Activated naive CD4-positive, alpha-beta T cell treated with anti-CD3 and anti-CD28 coated beads, Interleukin-2, amount 10 ng/mL, durations not matched to agents 7 days and 5 days (primary cell): ENCODE results near the gene TRAPPC6A.

Source experiments
- CTCF ChIA-PET: fragments of 350-600 bp; sonication (Branson Sonifier 250); formaldehyde crosslinking; loops from one replicate; lab custom pipeline; 2021; ENCODE audit warnings: antibody characterized with exemption; lab: Charles Lee
- DNase-seq: peaks from one replicate; pipeline ENCODE4 v3.0.0-alpha.2; 2020
- H3K27ac Mint-ChIP-seq: one replicate; pipeline ENCODE4 v1.8.0; 2021; ENCODE audit warnings: mild to moderate bottlenecking, moderate library complexity, mixed read lengths
- H3K27me3 Mint-ChIP-seq: one replicate; pipeline ENCODE4 v1.8.0; 2021; ENCODE audit warnings: mild to moderate bottlenecking, mixed read lengths
- H3K36me3 Mint-ChIP-seq: one replicate; pipeline ENCODE4 v1.8.0; 2021; ENCODE audit warnings: mixed read lengths
- H3K4me1 Mint-ChIP-seq: one replicate; pipeline ENCODE4 v1.8.0; 2021; ENCODE audit warnings: mixed read lengths
- H3K4me3 Mint-ChIP-seq: one replicate; pipeline ENCODE4 v1.8.0; 2021; ENCODE audit warnings: mild to moderate bottlenecking, moderate library complexity, mixed read lengths
- H3K9me3 Mint-ChIP-seq: one replicate; pipeline ENCODE4 v1.8.0; 2021; ENCODE audit warnings: mixed read lengths

The TRAPPC6A gene

GRCh38 chr19:45202637-45203036 is 24.6 kb upstream of the TRAPPC6A start:
- Mint-ChIP-seq H3K27me3 (peaks cover 16% of the 10 kb centered on the region), H3K27ac (no peak overlapping the region), H3K4me1 (no peaks in the 10 kb centered on the region), H3K36me3 (no peaks in the 10 kb centered on the region), H3K9me3 (no peaks in the 10 kb centered on the region), H3K4me3 (no peak overlapping the region)
- DNase-seq: no peak
- CTCF ChIA-PET: interaction anchor here (1.3 kb wide), 1 partner anchor 15 kb away, joined by 3 read pairs; no protein-coding TSS in a partner anchor

- Mint-ChIP-seq H3K4me1 (no peaks in the 10 kb centered on the region), H3K27me3 (peaks cover 25% of the 10 kb centered on the region), H3K27ac (no peak overlapping the region), H3K36me3 (no peaks in the 10 kb centered on the region), H3K9me3 (no peaks in the 10 kb centered on the region), H3K4me3 (no peak overlapping the region)
- CTCF ChIA-PET: interaction anchor here (0.7 to 1.2 kb wide), 3 partner anchors 50 to 138 kb away, joined by 3 to 4 read pairs (median 3); no protein-coding TSS in a partner anchor
- DNase-seq: peak; percentile 33
Observed at GRCh38 chr19:45200568-45200967, 22.5 kb upstream of the TRAPPC6A start.

GRCh38 chr19:45195764-45196163 is 17.7 kb upstream of the TRAPPC6A start:
- CTCF ChIA-PET: no interaction called here
- peaks cover 18% of the 10 kb centered on the region for H3K27me3 Mint-ChIP-seq

GRCh38 chr19:45191375-45191774 is 13.3 kb upstream of the TRAPPC6A start:
- Mint-ChIP-seq H3K27ac (no peak overlapping the region), H3K36me3 (no peaks in the 10 kb centered on the region), H3K9me3 (peaks cover 2% of the 10 kb centered on the region)

More at GRCh38 chr19:45195764-45196163, 17.7 kb upstream of the TRAPPC6A start:
- Mint-ChIP-seq H3K4me1 (no peaks in the 10 kb centered on the region), H3K27ac (no peak overlapping the region), H3K4me3 (no peak overlapping the region), H3K36me3 (no peaks in the 10 kb centered on the region), H3K9me3 (no peaks in the 10 kb centered on the region)
- no peak for DNase-seq

DNA sequence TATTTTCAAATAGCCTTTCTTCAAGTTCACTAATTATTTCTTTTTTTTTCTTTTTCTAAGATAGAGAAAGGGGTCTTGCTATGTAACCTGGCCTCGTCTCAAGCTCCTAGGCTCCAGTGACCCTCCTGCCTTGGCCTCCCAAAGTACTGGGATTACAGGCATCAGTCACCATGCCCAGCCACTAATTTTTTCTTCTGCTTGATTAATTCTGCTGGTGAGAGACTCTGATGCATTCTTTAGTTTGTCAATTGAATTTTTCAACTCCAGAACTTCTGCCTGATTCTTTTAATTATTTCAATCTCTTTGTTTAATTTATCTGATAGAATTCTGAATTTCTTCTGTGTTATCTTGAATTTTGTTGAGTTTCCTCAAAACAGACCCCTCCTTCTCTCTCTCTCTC is 11.9 kb upstream of the TRAPPC6A start:
- Mint-ChIP-seq H3K27ac (no peak overlapping the region), H3K36me3 (no peaks in the 10 kb centered on the region), H3K4me1 (peaks cover 7% of the 10 kb centered on the region), H3K4me3 (no peak overlapping the region), H3K27me3 (no peaks in the 10 kb centered on the region), H3K9me3 (peaks cover 2% of the 10 kb centered on the region)
- DNase-seq: no peak
- CTCF ChIA-PET: interaction anchor here (0.7 to 1.2 kb wide), 3 partner anchors 23 to 144 kb away, joined by 3 read pairs; no protein-coding TSS in a partner anchor

More at GRCh38 chr19:45191375-45191774, 13.3 kb upstream of the TRAPPC6A start:
- H3K4me1 Mint-ChIP-seq: peaks cover 5% of the 10 kb centered on the region
- no peak overlapping the region for H3K4me3 Mint-ChIP-seq
- H3K27me3 Mint-ChIP-seq: no peaks in the 10 kb centered on the region
- CTCF ChIA-PET: no interaction called here
- no peak for DNase-seq

GRCh38 chr19:45187421-45188100 is 9.5 kb upstream of the TRAPPC6A start:
- CTCF ChIA-PET: interaction anchor here (1.0 to 1.9 kb wide), 10 partner anchors 9 to 199 kb away, joined by 3 to 9 read pairs (median 4); partner anchors contain the start of gene BLOC1S3
- Mint-ChIP-seq H3K4me1 (peaks cover 16% of the 10 kb centered on the region), H3K4me3 (no peak overlapping the region), H3K27me3 (no peaks in the 10 kb centered on the region), H3K27ac (no peak overlapping the region), H3K9me3 (peaks cover 2% of the 10 kb centered on the region), H3K36me3 (peaks cover 2% of the 10 kb centered on the region)
- DNase-seq: peak; percentile 48

DNA sequence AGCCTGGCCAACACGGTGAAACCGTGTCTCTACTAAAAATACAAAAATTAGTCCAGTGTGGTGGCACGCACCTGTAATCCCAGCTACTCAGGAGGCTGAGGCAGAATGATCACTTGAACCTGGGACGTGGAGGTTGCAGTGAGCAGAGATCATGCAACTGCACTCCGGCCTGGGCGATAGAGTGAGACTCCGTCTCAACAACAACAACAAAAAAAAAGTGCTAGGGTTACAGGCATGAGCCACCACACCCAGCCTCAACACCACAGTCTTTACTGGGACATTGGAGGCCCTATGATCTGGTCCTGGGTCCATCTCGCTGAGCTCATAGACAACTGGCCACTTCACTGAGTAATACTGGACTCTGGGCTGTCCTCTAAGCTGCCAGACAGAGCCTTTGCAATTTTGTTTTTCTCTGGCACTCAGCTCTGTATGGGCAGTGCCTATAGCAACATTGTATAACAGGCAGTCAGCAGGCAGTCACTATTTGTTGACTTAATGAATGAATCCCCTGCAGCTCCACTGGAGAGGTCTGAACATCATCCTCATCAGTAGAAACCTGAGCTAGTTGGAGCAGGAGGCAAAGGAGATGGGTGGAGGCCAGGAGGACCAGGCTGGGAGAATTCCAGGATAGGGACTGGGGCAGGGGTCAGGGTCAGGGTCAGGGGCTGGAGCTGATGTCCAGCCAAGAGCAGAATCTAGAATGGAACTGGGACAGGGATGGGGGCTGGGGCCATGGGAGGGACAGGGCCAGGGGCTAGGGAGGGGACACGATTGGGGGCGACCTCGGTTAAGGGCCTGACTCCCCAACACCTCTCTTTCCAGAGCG is 8.7 kb upstream of the TRAPPC6A start:
- CTCF ChIA-PET: interaction anchor here (0.7 to 1.9 kb wide), 11 partner anchors 8 to 198 kb away, joined by 3 to 9 read pairs (median 4); partner anchors contain the start of gene BLOC1S3
- H3K4me3 Mint-ChIP-seq: no peak overlapping the region
- H3K9me3 Mint-ChIP-seq: peaks cover 2% of the 10 kb centered on the region
- no peak overlapping the region for H3K27ac Mint-ChIP-seq
- peaks cover 4% of the 10 kb centered on the region for H3K36me3 Mint-ChIP-seq
- H3K4me1 Mint-ChIP-seq: peaks cover 16% of the 10 kb centered on the region
- no peak for DNase-seq
- H3K27me3 Mint-ChIP-seq: no peaks in the 10 kb centered on the region

- H3K36me3 Mint-ChIP-seq: peaks cover 16% of the 10 kb centered on the region
- peaks cover 34% of the 10 kb centered on the region for H3K4me1 Mint-ChIP-seq
- no peak for DNase-seq
- no peak overlapping the region for H3K27ac Mint-ChIP-seq
- no peak overlapping the region for H3K4me3 Mint-ChIP-seq
- no peaks in the 10 kb centered on the region for H3K27me3 Mint-ChIP-seq
- no peaks in the 10 kb centered on the region for H3K9me3 Mint-ChIP-seq
- CTCF ChIA-PET: interaction anchor here (0.6 kb wide), 1 partner anchor 285 kb away, joined by 3 read pairs; no protein-coding TSS in a partner anchor
Observed at GRCh38 chr19:45184115-45184514, 6.1 kb upstream of the TRAPPC6A start.

- Mint-ChIP-seq H3K27me3 (no peaks in the 10 kb centered on the region), H3K4me1 (peaks cover 35% of the 10 kb centered on the region), H3K27ac (no peak overlapping the region), H3K36me3 (peaks cover 16% of the 10 kb centered on the region), H3K4me3 (no peak overlapping the region), H3K9me3 (no peaks in the 10 kb centered on the region)
- no peak for DNase-seq
- CTCF ChIA-PET: interaction anchor here (0.7 to 1.1 kb wide), 2 partner anchors 28 to 123 kb away, joined by 3 read pairs; no protein-coding TSS in a partner anchor
Observed at GRCh38 chr19:45182758-45183157, 4.7 kb upstream of the TRAPPC6A start.

- peaks cover 16% of the 10 kb centered on the region for H3K36me3 Mint-ChIP-seq
- CTCF ChIA-PET: no interaction called here
- H3K4me1 Mint-ChIP-seq: peaks cover 43% of the 10 kb centered on the region
- no peak overlapping the region for H3K27ac Mint-ChIP-seq
- H3K9me3 Mint-ChIP-seq: no peaks in the 10 kb centered on the region
- no peak for DNase-seq
- H3K27me3 Mint-ChIP-seq: no peaks in the 10 kb centered on the region
- H3K4me3 Mint-ChIP-seq: peak overlapping the region; percentile 72
Observed at GRCh38 chr19:45180936-45181335, 2.9 kb upstream of the TRAPPC6A start.

- DNase-seq: no peak
- Mint-ChIP-seq H3K27ac (peak overlapping the region; percentile 14), H3K4me3 (peak overlapping the region; percentile 72), H3K27me3 (no peaks in the 10 kb centered on the region), H3K4me1 (peaks cover 48% of the 10 kb centered on the region), H3K36me3 (peaks cover 16% of the 10 kb centered on the region), H3K9me3 (no peaks in the 10 kb centered on the region)
- CTCF ChIA-PET: interaction anchor here (1.5 kb wide), 1 partner anchor 7 kb away, joined by 5 read pairs; no protein-coding TSS in a partner anchor
Observed at GRCh38 chr19:45179892-45180370, 1.9 kb upstream of the TRAPPC6A start.

DNA sequence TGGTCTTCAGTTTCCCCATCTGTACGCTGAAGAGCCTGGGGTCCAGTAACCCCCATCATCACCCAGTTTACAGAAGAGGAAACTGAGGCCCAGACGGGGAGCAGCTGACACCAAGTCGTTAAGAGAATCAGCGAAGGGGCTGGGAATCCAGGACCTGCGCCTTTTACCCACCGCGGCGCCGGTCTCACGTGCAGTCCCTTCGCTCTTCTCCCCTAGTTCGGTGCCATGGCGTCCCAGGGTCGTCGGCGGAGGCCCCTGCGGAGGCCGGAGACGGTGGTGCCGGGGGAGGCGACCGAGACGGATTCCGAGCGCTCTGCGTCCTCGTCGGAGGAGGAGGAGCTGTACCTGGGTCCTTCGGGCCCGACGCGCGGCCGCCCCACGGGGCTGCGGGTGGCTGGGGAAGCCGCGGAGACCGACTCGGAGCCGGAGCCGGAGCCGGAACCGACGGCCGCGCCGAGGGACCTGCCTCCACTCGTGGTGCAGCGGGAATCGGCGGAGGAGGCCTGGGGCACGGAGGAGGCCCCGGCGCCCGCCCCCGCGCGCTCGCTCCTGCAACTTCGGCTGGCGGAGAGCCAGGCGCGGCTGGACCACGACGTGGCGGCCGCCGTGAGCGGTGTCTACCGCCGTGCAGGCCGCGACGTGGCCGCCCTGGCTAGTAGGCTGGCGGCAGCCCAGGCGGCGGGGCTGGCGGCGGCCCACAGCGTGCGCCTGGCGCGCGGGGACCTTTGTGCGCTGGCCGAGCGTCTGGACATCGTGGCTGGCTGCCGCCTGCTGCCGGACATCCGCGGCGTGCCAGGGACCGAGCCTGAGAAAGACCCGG is 1.2 kb upstream of the TRAPPC6A start:
- Mint-ChIP-seq H3K4me3 (peak overlapping the region; percentile 81), H3K9me3 (no peaks in the 10 kb centered on the region), H3K36me3 (peaks cover 16% of the 10 kb centered on the region), H3K27me3 (no peaks in the 10 kb centered on the region), H3K4me1 (peaks cover 49% of the 10 kb centered on the region), H3K27ac (peak overlapping the region; percentile 90)
- DNase-seq: peak; percentile 63
- CTCF ChIA-PET: interaction anchor here (0.6 to 1.6 kb wide), 5 partner anchors 8 to 160 kb away, joined by 3 to 7 read pairs (median 5); no protein-coding TSS in a partner anchor
